Neuronal stem cell (in vitro differentiated cells): ENCODE data around the gene PLEKHN1.

Source experiments
- DNase-seq: peaks from one replicate; pipeline ENCODE4 v3.0.0-alpha.2; 2013; ENCODE audit warnings: low spot score
- H2AFZ ChIP-seq: one replicate; pipeline ENCODE4 v1.6.1; 2013; ENCODE audit warnings: mild to moderate bottlenecking, low read length, inconsistent platforms
- H2AK5ac ChIP-seq: 2 replicates; pipeline ENCODE4 v1.6.1; 2013; ENCODE audit warnings: low read depth, mild to moderate bottlenecking, inconsistent platforms, low read length, moderate library complexity, mixed read lengths
- H2BK120ac ChIP-seq: 2 replicates; pipeline ENCODE4 v1.6.1; 2013; ENCODE audit warnings: low read depth, mild to moderate bottlenecking, inconsistent platforms, low read length, moderate library complexity, mixed read lengths
- H2BK12ac ChIP-seq: one replicate; pipeline ENCODE4 v1.6.1; 2013; ENCODE audit warnings: low read length, inconsistent platforms
- H2BK15ac ChIP-seq: 2 replicates; pipeline ENCODE4 v1.6.1; 2013; ENCODE audit warnings: mild to moderate bottlenecking, low read length, inconsistent platforms, mixed read lengths
- H2BK5ac ChIP-seq: one replicate; pipeline ENCODE4 v1.6.1; 2013; ENCODE audit warnings: inconsistent platforms, mild to moderate bottlenecking, low read length, moderate library complexity
- H3K14ac ChIP-seq: one replicate; pipeline ENCODE4 v1.6.1; 2013; ENCODE audit warnings: low read length, inconsistent platforms
- H3K18ac ChIP-seq: 2 replicates; pipeline ENCODE4 v1.6.1; 2013; ENCODE audit warnings: low read length, inconsistent platforms
- H3K23ac ChIP-seq: 2 replicates; pipeline ENCODE4 v1.6.1; 2013; ENCODE audit warnings: low read depth, mild to moderate bottlenecking, mixed read lengths, low read length, inconsistent platforms; ENCODE audit not compliant: poor library complexity
- H3K27ac ChIP-seq: replicated peaks from 3 replicates; pipeline ENCODE4 v1.5.1; 2013; ENCODE audit warnings: low read length, inconsistent platforms
- H3K27me3 ChIP-seq, 3 experiments: 2 replicates each; pipeline ENCODE4 v1.6.1; 2013; ENCODE audit warnings: low read length in 3 of 3, mild to moderate bottlenecking in 2 of 3, inconsistent platforms in 1 of 3, low read depth in 1 of 3, mixed read lengths in 1 of 3, moderate library complexity in 1 of 3; ENCODE audit not compliant: control insufficient read depth in 3 of 3, insufficient read depth in 3 of 3
- H3K36me3 ChIP-seq, 2 donors: replicated peaks in 1 of 2; 2 replicates each; pipeline ENCODE4 v1.6.1; 2013; ENCODE audit warnings: low read length in 2 of 2; ENCODE audit not compliant: control insufficient read depth in 2 of 2, insufficient read depth in 2 of 2
- H3K4ac ChIP-seq: 2 replicates; pipeline ENCODE4 v1.6.1; 2013; ENCODE audit warnings: inconsistent platforms, mild to moderate bottlenecking, low read length, moderate library complexity
- H3K4me1 ChIP-seq, 2 donors: 1 replicate in 1 of 2; 2 replicates in 1 of 2; pipeline ENCODE4 v1.6.1; 2013; ENCODE audit warnings: low read length in 2 of 2, low read depth in 1 of 2; ENCODE audit not compliant: control insufficient read depth in 2 of 2, insufficient read depth in 1 of 2
- H3K4me2 ChIP-seq: one replicate; pipeline ENCODE4 v1.6.1; 2013; ENCODE audit warnings: mild to moderate bottlenecking, low read length, inconsistent platforms; ENCODE audit not compliant: insufficient read depth, poor library complexity, severe bottlenecking
- H3K4me3 ChIP-seq, 2 donors: 2 replicates each; pipeline ENCODE4 v1.5.1; 2013; ENCODE audit warnings: low read length in 2 of 2, mild to moderate bottlenecking in 2 of 2, inconsistent platforms in 1 of 2, moderate library complexity in 1 of 2
- H3K79me1 ChIP-seq: one replicate; pipeline ENCODE4 v1.6.1; 2013; ENCODE audit warnings: low read depth, mild to moderate bottlenecking, inconsistent platforms, low read length, moderate library complexity
- H3K9ac ChIP-seq: one replicate; pipeline ENCODE4 v1.6.1; 2013; ENCODE audit warnings: mild to moderate bottlenecking, low read depth, low read length, inconsistent platforms; ENCODE audit not compliant: poor library complexity
- H3K9me3 ChIP-seq, 2 donors: replicated peaks in 1 of 2; 2 replicates each; pipeline versions ENCODE3 to v1.6.1; 2013; ENCODE audit warnings: low read length in 2 of 2, mild to moderate bottlenecking in 2 of 2, inconsistent platforms in 1 of 2, low read depth in 1 of 2, mixed read lengths in 1 of 2, moderate library complexity in 1 of 2; ENCODE audit not compliant: control insufficient read depth in 2 of 2, insufficient read depth in 1 of 2
- H4K8ac ChIP-seq: one replicate; pipeline ENCODE4 v1.6.1; 2013; ENCODE audit warnings: low read depth, mild to moderate bottlenecking, inconsistent platforms, low read length, moderate library complexity
- H4K91ac ChIP-seq: one replicate; pipeline ENCODE4 v1.6.1; 2013; ENCODE audit warnings: low read length, low read depth, mild to moderate bottlenecking, inconsistent platforms; ENCODE audit not compliant: poor library complexity
- WGBS, 2 donors: extraction: QIAGEN DNeasy Blood & Tissue Kit; methylation state at CpG; one replicate each; pipeline ENCODE4 v1.1.7; 2013; ENCODE audit warnings: missing lambda C conversion rate in 2 of 2, mixed read lengths in 1 of 2; ENCODE audit not compliant: insufficient read length in 2 of 2, insufficient replicate concordance in 1 of 2; ENCODE audit errors: extremely low coverage in 2 of 2; 5-methylcytosine and 5-hydroxymethylcytosine counted together

The PLEKHN1 gene

GRCh38 chr1:921011-921837 lies 45.1 kb upstream of the PLEKHN1 start:
- Histone ChIP-seq H4K8ac (no peak overlapping the region), H3K36me3 (peaks cover 0 to 2% of the 10 kb centered on the region in 2 donors), H3K27ac (peak overlapping the region; percentile 20), H2BK120ac (no peak overlapping the region), H3K18ac (peak overlapping the region; percentile 95), H3K9ac (peak overlapping the region; percentile 88), H4K91ac (no peak overlapping the region), H2BK15ac (peak overlapping the region; percentile 100), H3K14ac (peak overlapping the region; percentile 72), H3K4me2 (peak overlapping the region; percentile 66), H3K4ac (peak overlapping the region; percentile 97), H3K9me3 (peaks cover 0 to 4% of the 10 kb centered on the region in 2 donors), H3K23ac (peak overlapping the region; percentile 94), H3K79me1 (peaks cover 2% of the 10 kb centered on the region), H2AK5ac (peak overlapping the region; percentile 99), H2BK5ac (peak overlapping the region; percentile 77), H2AFZ (peak overlapping the region; percentile 40), H3K4me1 (peaks cover 22 to 40% of the 10 kb centered on the region in 2 donors), H3K27me3 (peaks cover 34 to 93% (median 80%) of the 10 kb centered on the region in 3 experiments), H3K4me3 (peak overlapping the region in 1 of 2 donors; percentile 39), H2BK12ac (peak overlapping the region; percentile 67)
- peak; percentile 76 for DNase-seq
- WGBS, 2 donors, result no CpG with 5 or more reads among the region's 38 CpGs

GRCh38 chr1:923131-923990 lies 42.9 kb upstream of the PLEKHN1 start, which contains the start of gene SAMD11:
SAMD11 (plus strand) TSS chr1:923923; CDS start chr1:924432, 509 bp downstream.
- Histone ChIP-seq H3K9me3 (peaks cover 0 to 4% of the 10 kb centered on the region in 2 donors), H3K4ac (no peak within 1 kb of the TSS), H3K4me3 (peak within 1 kb of the TSS; percentile 38 to 75), H3K36me3 (peaks cover 0 to 2% of the 10 kb centered on the region in 2 donors), H4K8ac (no peak within 1 kb of the TSS), H2BK5ac (peak within 1 kb of the TSS; percentile 39), H2BK120ac (peak within 1 kb of the TSS; percentile 81), H2AFZ (peak within 1 kb of the TSS; percentile 95), H3K27me3 (peaks cover 51 to 91% (median 86%) of the 10 kb centered on the region in 3 experiments), H3K18ac (peak within 1 kb of the TSS; percentile 94), H3K23ac (peak within 1 kb of the TSS; percentile 99), H2BK15ac (peak within 1 kb of the TSS; percentile 100), H3K4me2 (peak within 1 kb of the TSS; percentile 86), H4K91ac (no peak within 1 kb of the TSS), H2BK12ac (peak within 1 kb of the TSS; percentile 44), H3K9ac (peak within 1 kb of the TSS; percentile 60), H3K4me1 (peaks cover 22 to 40% of the 10 kb centered on the region in 2 donors), H3K79me1 (peaks cover 2% of the 10 kb centered on the region), H2AK5ac (peak within 1 kb of the TSS; percentile 96), H3K14ac (peak within 1 kb of the TSS; percentile 56), H3K27ac (no peak within 1 kb of the TSS)
- DNase-seq, result peak; percentile 88
- WGBS, 2 donors, result no CpG with 5 or more reads among the region's 72 CpGs

GRCh38 chr1:923991-924655 lies 42.2 kb upstream of the PLEKHN1 start:
- Histone ChIP-seq H3K4me1 (peaks cover 22 to 40% of the 10 kb centered on the region in 2 donors), H3K14ac (no peak overlapping the region), H3K23ac (peak overlapping the region; percentile 99), H2BK120ac (peak overlapping the region; percentile 81), H3K4me2 (peak overlapping the region; percentile 86), H3K36me3 (peaks cover 0 to 2% of the 10 kb centered on the region in 2 donors), H3K4ac (no peak overlapping the region), H3K18ac (peak overlapping the region; percentile 92), H2BK15ac (no peak overlapping the region), H2AFZ (peak overlapping the region; percentile 95), H2BK5ac (peak overlapping the region; percentile 39), H3K27ac (no peak overlapping the region), H2BK12ac (no peak overlapping the region), H2AK5ac (peak overlapping the region; percentile 75), H3K27me3 (peaks cover 51 to 91% (median 90%) of the 10 kb centered on the region in 3 experiments), H3K9ac (peak overlapping the region; percentile 60), H4K91ac (no peak overlapping the region), H3K4me3 (peak overlapping the region; percentile 38 to 75), H3K9me3 (peaks cover 0 to 4% of the 10 kb centered on the region in 2 donors), H3K79me1 (peaks cover 2% of the 10 kb centered on the region), H4K8ac (no peak overlapping the region)
- no CpG with 5 or more reads among the region's 98 CpGs for WGBS, 2 donors
- DNase-seq, result no peak
